Prostate gland (tissue), 2 donors: Measurements from ENCODE around the gene CCDC12.

ENCODE experiments used
- POLR2A ChIP-seq: fragments of 450-650 bp; IDR thresholded peaks from one replicate; pipeline ENCODE4 v1.6.1; 2016; ENCODE audit warnings: antibody characterized with exemption, mild to moderate bottlenecking
- POLR2AphosphoS5 ChIP-seq: sonication (generic); formaldehyde crosslinking; IDR thresholded peaks from one replicate; pipeline ENCODE4 v1.6.1; 2017; ENCODE audit warnings: antibody characterized with exemption
- TF ChIP-seq, protein P1 (sequence below), 4 experiments: fragments of 200-600 bp in 2 of 4; fragments of 450-650 bp in 2 of 4; sonication (generic) in 2 of 4; IDR thresholded peaks; 1 replicate in 3 of 4; 2 replicates in 1 of 4; pipeline ENCODE4 v1.5.1; 2016 to 2019; ENCODE audit warnings: antibody characterized with exemption in 4 of 4, mild to moderate bottlenecking in 2 of 4, moderate library complexity in 2 of 4

DNA sequence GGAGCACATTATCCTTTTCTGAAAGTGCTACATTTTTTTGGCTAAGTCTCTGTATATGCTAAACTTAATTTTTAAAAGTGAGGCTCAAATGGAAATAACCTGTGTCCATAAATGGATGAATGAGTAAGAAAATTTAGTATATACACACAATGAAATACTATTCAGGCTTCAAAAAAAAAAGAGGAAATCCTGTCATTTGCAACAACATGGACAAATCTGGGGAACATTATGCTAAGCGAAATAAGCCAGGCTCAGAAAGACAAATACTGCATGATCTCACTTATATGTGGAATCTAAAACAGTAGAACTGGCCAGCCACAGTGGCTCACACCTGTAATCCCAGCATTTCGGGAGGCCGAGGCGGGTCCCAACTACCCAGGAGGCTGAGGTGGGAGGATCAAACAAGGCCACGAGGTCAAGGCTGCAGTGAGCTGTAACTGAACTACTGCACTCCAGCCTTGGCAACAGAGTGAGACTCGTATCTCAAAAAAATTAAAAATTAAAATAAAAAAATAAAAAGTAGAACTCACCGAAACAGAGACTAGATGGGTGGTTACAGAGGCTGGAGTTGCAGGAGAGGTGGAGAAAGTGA, 25.8 kb downstream of the CCDC12 start:
- TF ChIP-seq, protein P1, sequence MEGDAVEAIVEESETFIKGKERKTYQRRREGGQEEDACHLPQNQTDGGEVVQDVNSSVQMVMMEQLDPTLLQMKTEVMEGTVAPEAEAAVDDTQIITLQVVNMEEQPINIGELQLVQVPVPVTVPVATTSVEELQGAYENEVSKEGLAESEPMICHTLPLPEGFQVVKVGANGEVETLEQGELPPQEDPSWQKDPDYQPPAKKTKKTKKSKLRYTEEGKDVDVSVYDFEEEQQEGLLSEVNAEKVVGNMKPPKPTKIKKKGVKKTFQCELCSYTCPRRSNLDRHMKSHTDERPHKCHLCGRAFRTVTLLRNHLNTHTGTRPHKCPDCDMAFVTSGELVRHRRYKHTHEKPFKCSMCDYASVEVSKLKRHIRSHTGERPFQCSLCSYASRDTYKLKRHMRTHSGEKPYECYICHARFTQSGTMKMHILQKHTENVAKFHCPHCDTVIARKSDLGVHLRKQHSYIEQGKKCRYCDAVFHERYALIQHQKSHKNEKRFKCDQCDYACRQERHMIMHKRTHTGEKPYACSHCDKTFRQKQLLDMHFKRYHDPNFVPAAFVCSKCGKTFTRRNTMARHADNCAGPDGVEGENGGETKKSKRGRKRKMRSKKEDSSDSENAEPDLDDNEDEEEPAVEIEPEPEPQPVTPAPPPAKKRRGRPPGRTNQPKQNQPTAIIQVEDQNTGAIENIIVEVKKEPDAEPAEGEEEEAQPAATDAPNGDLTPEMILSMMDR (IDR thresholded peaks at IDR 0.05), result no peak
- TF ChIP-seq POLR2A (no peak), POLR2AphosphoS5 (no peak)
